Measurements from ENCODE around the gene KNL1. TPM values are rescaled to one million over a fixed set of nuclear protein-coding genes. Genes with fewer than 3 reads are reported as not detected.
"Not testable (repeated sequence)": the region's sequence is repeated elsewhere in the genome, so short reads cannot be mapped to it uniquely, and the experiment has no call there.

The KNL1 gene
- total RNA-seq, 2 donors from 2014 or later = 8.5 to 18.8 TPM

GRCh38 chr15:40680151-40680550 lies 86.1 kb downstream of the KNL1 start:
- Histone ChIP-seq H3K36me3 (no peaks in the 10 kb centered on the region), H3K9ac (ENCODE audit: low read depth in 2 of 2, low read length in 2 of 2) (no peak overlapping the region), H3K9me3 (no peaks in the 10 kb centered on the region), H3K27ac (no peak overlapping the region), H3K27me3 (no peaks in the 10 kb centered on the region), H3K4me1 (no peaks in the 10 kb centered on the region), H3K4me3 (no peak overlapping the region)
- no peak for TF ChIP-seq CTCF (IDR thresholded peaks at IDR 0.05)
- DNase-seq = no peak
- intact Hi-C loops (cut with DNase I) = no loop called here

- H3K9ac ChIP-seq (ENCODE audit: low read depth in 2 of 2, low read length in 2 of 2); H3K4me3 ChIP-seq; H3K36me3 ChIP-seq; H3K9me3 ChIP-seq; H3K4me1 ChIP-seq; H3K27ac ChIP-seq; DNase-seq; H3K27me3 ChIP-seq; intact Hi-C loops (cut with DNase I): not testable (repeated sequence)
Observed at GRCh38 chr15:40680959-40681358, 86.9 kb downstream of the KNL1 start.

- H3K36me3 ChIP-seq = no peaks in the 10 kb centered on the region
- DNase-seq = no peak
- no peaks in the 10 kb centered on the region for H3K4me1 ChIP-seq
- no peaks in the 10 kb centered on the region for H3K27me3 ChIP-seq
- H3K9me3 ChIP-seq = no peaks in the 10 kb centered on the region
- no peak overlapping the region for H3K27ac ChIP-seq
- no peak for TF ChIP-seq CTCF (IDR thresholded peaks at IDR 0.05)
- intact Hi-C loops (cut with DNase I) = no loop called here
- no peak overlapping the region for H3K9ac ChIP-seq (ENCODE audit: low read depth in 2 of 2, low read length in 2 of 2)
- H3K4me3 ChIP-seq = no peak overlapping the region
Observed at GRCh38 chr15:40684381-40684780, 90.3 kb downstream of the KNL1 start.

- Histone ChIP-seq H3K4me1 (no peaks in the 10 kb centered on the region), H3K4me3 (no peak overlapping the region), H3K9me3 (no peaks in the 10 kb centered on the region), H3K36me3 (no peaks in the 10 kb centered on the region), H3K27me3 (no peaks in the 10 kb centered on the region), H3K27ac (no peak overlapping the region), H3K9ac (ENCODE audit: low read depth in 2 of 2, low read length in 2 of 2) (no peak overlapping the region)
- no peak for TF ChIP-seq CTCF (IDR thresholded peaks at IDR 0.05)
- no peak for DNase-seq
- intact Hi-C loops (cut with DNase I) = no loop called here
Observed at GRCh38 chr15:40685376-40685775, 91.3 kb downstream of the KNL1 start.

GRCh38 chr15:40688932-40689799 lies 95.1 kb downstream of the KNL1 start:
- no peaks in the 10 kb centered on the region for H3K36me3 ChIP-seq
- no peaks in the 10 kb centered on the region for H3K27me3 ChIP-seq
- peaks cover 5% of the 10 kb centered on the region for H3K4me1 ChIP-seq
- H3K4me3 ChIP-seq = no peak overlapping the region
- no peak for TF ChIP-seq CTCF (IDR thresholded peaks at IDR 0.05)
- no peaks in the 10 kb centered on the region for H3K9me3 ChIP-seq
- H3K27ac ChIP-seq = no peak overlapping the region
- no peak overlapping the region for H3K9ac ChIP-seq (ENCODE audit: low read depth in 2 of 2, low read length in 2 of 2)
- intact Hi-C loops (cut with DNase I) = no loop called here
- no peak for DNase-seq

GRCh38 chr15:40691737-40692136 lies 97.7 kb downstream of the KNL1 start:
- TF ChIP-seq CTCF (IDR thresholded peaks at IDR 0.05) = no peak
- H3K9ac ChIP-seq (ENCODE audit: low read depth in 2 of 2, low read length in 2 of 2) = no peak overlapping the region
- H3K27ac ChIP-seq = no peak overlapping the region
- no peaks in the 10 kb centered on the region for H3K36me3 ChIP-seq
- DNase-seq = peak; percentile 50
- H3K27me3 ChIP-seq = no peaks in the 10 kb centered on the region
- H3K4me3 ChIP-seq = no peak overlapping the region
- intact Hi-C loops (cut with DNase I) = loop anchor here (10.0 kb wide), 1 partner anchor 203 kb away; the partner anchor contains the start of gene VPS18
- peaks cover 5% of the 10 kb centered on the region for H3K4me1 ChIP-seq
- H3K9me3 ChIP-seq = no peaks in the 10 kb centered on the region
